ENCODE measurements around the gene B4GALNT4.
"Not testable (repeated sequence)": the region's sequence is repeated elsewhere in the genome, so short reads cannot be mapped to it uniquely, and the experiment has no call there.

B4GALNT4 gene

DNA sequence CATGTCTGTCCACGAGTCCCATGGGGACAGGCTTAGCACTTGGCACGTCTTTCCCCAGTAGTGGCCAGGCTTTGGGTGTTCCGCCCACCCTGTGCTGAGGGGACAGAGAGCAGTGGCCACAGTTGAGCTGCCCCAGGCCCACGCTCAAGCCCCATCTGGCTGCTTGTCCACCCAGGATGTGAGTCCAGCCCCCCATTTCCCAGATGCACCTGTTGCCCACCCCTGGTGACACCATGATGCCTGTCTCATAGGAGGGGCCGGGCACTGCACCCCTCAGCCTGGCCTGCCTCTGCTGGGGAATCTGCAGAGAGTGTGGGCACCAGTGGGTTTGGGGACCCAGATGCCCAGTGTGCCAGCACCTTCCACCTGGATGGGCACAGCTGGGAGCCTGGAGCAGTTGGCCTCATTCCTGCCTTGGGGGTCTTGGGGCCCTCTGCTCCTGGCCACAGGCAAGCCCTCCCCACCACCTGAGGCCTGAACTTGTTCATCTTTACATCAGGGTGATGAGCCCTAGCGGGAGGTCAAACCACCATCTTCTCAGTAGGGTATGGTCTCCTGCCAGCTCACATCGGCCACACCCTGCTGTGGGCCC, 39.8 kb downstream of the B4GALNT4 start:
- DNase-seq, result no peak

DNA sequence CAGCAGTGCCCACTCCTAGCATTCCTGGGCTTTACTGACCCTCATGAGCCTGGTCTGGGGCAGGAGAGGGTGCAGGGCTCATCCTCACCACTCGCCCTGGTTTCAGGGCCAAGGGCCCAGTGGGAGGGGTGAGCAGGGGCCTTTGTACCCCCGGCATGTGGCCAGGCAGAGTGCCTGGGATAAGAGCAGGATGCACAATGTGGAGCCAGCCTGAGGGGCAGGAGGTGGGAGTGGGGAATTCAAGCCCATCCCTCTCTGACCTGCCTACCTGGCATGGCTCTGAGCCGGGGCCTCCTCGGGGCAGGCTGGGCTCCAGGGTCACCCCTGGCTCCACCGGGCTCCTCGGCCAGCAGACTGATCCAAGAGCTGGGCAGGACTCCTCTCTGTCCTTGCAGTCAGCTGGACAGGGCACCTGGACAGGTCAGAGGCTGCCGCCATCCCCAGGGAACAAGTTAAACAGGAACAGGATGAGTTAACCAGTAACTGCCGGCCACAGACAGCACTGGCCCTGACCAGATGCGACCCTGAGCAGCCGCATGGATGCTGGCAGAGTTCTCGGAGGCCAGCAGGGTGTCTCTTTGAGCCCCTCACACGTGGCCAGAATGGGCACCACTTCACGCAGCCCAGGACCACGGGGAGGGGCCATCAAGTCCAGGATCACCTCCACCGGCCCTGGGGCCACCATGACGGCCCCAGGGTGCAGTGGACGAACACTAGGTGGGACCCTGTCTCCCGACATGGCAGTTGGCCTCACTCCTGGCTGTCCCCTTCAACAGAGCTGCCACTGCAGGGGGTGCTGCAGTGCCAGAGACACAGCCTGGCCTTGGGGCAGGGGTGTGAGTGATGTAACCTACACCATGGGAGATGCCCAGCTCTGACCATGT, 40.5 kb downstream of the B4GALNT4 start:
- no peak for DNase-seq

DNA sequence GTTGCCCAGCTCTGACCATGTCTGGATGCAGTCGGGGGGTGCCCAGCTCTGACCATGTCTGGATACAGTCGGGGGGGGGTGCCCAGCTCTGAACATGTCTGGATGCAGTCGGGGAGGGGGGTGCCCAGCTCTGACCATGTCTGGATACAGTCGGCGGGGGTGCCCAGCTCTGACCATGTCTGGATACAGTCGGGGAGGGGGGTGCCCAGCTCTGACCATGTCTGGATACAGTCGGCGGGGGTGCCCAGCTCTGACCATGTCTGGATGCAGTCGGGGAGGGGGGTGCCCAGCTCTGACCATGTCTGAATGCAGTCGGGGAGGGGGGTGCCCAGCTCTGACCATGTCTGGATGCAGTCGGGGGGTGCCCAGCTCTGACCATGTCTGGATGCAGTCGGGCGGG, 41.4 kb downstream of the B4GALNT4 start:
- not testable (repeated sequence) for DNase-seq

GRCh38 chr11:411520-411919, 42.2 kb downstream of the B4GALNT4 start:
- not testable (repeated sequence) for DNase-seq

DNA sequence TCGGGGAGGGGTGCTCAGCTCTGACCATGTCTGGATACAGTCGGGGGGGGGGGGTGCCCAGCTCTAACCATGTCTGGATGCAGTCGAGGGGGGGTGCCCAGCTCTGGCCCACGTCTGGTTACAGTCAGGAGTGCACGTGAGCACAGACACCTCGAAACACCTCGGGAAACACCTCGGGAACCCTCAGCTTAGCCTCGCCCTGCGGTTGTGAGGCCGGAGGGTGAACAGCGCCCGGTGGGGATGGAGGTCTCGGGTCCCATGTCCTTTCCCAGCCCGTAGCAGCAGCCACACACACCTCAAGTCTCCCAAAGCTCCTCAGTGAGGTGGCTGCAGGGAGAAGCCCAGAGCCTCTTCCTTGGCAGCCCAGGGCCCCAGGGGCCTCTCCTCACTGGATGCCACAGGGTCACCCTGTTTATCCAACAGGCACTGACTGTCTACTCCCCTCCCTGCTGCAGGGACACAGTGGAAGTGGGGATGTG, 43.4 kb downstream of the B4GALNT4 start:
- no peak for DNase-seq

DNA sequence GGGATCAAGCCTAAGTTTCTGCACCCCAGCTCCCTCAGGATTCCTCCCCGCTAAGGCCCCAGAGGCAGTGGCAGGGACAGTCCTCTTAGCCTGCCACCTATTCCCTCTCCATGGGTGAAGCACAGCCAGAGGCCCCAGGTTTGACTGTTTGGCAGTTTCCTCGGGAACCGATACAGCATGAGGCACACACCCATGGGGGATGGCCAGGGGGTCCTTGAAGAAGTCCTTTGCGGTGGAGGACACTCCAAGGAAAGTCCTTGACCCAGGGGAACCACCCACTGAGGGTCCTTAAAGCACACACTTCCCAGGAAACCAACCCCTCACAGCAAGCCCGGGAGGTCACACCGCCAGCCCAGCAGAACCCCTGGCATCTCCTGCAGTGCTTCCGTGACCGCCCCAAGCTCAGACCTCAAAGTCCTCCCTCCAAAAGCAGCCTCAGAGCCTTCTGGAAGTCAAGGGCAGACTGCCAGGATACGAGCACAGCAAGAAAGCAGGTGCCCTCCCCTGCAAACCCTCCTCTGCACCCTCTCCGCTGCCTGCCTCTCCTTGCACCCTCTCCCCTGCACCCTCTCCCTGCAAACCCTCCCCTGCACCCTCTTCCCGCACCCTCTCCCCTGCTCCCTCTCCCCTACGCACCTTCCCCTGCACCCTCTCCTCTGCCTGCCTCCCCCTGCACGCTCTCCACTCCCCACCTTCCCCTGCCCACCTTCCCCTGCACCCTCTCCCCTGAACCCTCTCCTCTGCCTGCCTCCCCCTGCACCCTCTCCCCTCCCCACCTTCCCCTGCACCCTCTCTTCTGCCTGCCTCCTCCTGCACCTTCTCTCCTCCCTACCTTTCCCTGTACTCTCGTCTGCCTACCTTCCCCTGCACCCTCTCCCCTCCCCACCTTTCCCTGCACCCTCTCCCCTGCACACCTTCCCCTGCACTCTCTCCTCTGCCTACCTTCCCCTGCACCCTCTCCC, 44.1 kb downstream of the B4GALNT4 start:
- peak; percentile 50 for DNase-seq

DNA sequence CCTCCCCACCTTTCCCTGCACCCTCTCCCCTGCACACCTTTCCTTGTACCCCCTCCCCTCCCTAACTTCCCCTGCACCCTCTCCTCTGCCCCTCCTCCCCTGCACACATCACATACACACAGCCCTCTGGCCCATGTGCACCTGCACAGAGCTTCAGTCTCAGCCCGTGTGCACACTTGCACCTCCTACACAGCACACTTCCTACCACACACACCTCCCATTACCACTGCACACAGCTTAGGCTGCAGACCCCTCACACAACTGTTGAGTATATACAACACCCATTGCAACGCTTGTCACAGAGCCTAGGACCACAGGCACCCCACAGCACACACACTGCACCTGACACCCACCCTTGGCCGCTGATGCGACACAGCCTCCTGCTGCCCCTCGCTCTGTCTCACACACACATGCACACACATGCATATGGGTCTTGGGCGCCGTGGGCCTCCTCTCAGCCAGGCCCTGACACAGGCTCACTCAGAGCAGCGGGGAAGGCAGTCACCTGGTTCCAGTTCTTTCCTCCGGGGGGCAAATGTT, 45.1 kb downstream of the B4GALNT4 start:
- DNase-seq, result peak; percentile 35

DNA sequence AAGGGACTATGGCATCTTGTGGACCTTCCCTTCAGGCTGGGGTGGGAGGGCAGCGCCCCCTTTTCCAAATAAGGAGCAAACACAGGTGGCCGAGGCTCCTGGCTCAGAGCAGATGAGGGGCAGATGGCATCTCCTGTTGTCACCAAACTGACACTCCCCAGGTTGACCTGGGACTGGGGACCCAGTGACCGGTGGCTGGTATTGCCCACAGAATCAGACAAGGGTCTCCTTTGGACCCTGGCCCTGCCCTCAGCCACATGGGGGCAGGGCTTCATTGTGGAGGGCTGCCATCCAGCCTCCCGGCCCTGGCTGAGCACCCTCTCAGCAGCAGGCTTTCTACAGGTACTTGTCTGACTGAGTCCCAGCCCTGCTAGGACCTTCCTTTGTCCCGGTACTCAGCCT, 46.3 kb downstream of the B4GALNT4 start:
- peak; percentile 42 for DNase-seq

DNA sequence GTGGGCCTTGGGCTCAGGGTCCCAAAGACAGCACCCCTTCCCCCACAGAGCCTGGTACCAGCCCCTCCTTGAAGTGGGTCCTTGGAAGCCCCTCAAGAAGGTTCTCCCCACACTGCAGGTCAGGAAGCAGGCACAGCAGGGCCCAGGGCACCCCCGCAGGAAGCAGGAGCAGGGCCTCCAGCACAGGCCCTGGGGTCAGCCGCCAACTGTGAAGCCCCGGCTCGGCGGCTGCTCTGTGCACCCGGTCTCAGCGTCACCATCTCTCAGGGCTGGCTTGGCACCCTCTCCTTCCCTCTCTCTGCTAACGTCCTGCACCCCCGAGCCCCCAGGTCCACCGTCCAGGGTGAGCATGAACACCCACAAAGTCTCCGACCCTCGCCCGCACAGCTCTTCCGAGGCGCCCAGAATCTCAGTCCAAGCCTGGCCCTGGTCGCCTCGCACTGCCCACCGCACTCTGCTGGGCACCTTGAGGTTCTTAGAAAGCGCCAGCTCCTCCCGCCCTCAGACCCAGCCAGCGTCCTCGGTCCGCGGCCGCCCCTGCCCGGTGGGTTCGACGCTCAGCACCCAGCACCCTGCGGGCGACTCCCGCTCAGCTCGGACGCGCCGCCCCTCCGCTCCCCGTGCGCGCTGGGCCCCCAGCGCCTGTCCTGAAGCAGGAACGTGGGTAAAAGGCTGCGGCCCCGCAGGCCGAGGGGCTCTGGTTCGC, 46.9 kb downstream of the B4GALNT4 start:
- DNase-seq, result peak; percentile 43

GRCh38 chr11:416757-417621, 47.7 kb downstream of the B4GALNT4 start:
- DNase-seq, result peak; percentile 71

DNA sequence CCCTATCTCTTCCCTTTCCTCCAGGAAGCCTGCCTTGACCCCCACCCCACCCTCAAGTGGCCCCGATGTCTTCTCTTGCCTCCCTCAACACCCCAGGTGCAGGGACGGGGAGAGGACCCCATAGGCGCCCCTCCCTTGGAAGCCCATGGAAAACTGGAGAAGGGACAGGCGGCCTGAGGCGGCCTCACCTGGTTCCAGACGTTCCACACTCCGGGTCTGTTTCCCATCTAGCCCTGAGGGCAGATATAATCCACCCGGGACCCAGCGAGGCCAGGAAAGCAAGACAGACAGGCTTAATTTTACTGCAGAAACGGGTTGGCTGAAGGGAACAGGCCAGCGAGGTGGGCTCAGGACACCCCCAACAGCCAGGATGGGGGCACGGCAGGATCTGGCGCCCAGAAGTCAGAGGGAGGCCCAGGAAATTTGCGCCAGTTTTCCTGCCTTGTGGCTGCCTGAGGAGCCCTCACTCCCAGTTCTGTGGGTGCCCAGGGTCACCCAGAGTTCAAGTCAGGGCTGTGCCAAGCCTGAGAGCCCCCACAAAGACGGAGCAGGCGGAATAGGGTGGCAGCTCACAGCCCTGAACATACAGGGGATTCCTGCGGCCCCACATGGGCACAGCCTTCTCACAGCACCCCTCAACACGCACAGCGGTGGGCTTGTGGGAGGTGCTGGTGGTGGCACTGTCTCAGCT, 48.5 kb downstream of the B4GALNT4 start:
- no peak for DNase-seq

DNA sequence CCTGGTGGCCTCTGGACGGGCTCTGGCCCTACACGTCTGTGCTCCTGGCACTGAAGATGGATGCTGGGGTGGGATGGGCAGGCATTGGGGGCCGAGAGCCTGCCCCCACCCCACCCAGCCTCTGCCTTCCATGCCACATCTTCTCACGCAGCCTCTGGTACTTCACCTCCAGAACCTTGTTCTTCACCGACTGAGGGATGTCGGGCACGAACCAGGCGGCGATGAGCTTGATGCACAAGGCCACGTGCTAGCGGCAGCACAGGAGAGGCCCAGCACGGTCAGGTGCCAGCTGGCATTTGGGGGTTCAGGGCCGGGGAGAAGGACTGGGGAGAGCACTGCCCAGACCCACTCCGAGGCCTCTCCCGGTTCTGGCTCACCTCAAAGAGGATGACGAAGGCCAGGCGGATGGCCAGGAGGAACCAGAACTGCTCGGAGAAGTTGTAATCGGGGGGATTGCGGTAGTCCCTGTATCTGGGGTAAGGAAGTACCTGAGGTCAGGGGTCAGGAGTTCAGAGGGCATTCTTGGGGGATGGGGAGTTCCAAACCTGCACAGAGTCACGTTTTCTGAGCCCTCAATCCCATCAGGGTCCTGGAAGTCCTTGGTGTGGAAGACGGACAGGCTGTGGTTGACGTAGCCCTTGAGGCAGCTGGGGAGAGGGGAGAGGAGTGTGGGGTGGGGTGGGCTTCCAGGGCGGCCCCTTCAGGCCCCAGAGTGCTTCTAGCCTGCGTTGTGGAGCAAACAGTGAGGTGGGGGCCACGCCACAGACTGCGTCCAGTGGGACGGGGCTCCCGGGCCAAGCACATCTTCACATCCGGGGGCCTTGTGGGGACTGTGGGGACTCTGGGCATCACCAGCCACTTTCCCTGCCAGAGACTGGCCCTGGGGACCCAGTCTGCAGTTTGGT, 49.3 kb downstream of the B4GALNT4 start:
- no peak for DNase-seq

GRCh38 chr11:419248-420005, 50.1 kb downstream of the B4GALNT4 start:
- DNase-seq, result no peak

DNA sequence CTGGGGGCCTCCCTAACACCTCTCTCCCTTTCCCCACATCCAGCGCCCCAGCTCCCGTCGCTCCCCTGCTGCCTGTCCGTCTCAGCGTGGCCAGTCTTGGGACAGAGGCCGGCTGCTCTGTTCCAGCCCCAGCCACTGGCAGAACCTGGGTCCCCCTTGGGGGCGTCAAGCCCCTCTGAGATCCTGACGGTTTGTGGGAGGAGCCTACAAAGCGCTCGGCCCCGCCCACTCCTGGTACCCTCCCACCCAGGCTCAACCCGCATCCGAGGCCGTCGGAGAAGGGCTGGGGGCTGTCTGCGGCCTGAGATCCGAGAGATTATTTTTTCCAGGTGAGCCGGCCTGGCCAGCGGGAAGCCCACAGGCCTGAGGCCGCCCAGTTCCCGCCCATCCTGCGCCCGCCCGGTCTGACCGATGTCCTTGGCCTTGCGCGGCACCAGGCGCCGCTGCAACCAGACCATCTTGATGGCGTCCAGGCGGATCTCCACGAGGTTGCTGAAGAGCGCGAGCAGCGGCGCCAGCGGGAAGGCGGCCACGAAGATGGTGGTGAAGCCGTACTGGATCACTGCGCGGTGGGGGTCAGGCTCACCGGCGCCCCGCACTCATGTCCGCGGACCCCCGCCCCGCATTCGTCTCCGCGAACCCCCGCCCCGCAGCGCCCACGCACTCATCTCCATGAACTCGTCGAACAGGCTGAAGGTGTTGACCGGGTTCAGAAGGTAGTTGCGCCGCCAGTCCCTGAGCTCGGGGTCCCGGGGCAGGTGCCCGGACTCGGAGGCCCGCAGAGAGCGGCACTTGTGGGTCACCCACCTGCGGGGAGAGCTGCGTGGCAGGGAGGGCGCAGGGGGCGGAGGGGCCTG, 51.0 kb downstream of the B4GALNT4 start:
- no peak for DNase-seq

DNA sequence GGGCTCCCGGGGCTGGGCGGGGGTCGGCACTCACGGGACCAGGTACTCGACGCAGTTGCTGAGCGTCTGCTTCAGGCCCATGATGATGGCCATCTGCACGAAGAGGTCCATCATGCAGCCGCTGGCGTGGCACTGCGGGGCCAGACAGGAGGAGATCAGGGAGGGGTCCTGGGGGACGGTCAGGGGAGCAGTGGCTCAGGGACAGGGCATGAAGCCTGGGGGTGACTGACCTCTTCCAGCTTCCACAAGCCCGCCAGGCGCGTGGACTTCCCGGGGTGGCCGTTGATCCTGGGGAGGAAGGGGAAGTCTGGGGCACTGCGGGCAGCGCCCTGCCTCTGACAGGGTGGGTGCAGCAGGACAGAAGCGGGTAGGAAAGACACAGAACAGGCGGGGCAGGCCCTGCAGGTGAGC, 51.6 kb downstream of the B4GALNT4 start:
- no peak for DNase-seq

GRCh38 chr11:422249-422656, 53.0 kb downstream of the B4GALNT4 start:
- DNase-seq, result no peak

DNA sequence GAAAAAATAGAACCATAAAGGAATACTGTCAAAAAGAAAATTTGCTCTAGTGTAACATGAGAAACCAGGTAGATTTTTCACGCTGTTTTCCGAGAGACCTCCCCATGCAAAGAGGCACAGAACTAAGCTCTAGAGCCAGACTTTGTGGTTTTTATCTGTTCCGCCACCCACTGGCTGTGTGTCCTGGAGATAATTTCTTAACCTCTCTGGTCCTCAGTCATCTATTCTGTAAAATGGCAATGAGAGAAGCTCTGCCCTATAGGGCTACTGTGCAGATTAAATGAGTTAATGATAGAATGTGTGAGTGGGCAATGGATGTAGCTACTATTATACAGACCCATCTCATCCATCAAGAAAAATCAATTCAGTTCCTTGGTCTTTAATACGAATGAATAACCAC, 54.9 kb downstream of the B4GALNT4 start:
- no peak for DNase-seq

DNA sequence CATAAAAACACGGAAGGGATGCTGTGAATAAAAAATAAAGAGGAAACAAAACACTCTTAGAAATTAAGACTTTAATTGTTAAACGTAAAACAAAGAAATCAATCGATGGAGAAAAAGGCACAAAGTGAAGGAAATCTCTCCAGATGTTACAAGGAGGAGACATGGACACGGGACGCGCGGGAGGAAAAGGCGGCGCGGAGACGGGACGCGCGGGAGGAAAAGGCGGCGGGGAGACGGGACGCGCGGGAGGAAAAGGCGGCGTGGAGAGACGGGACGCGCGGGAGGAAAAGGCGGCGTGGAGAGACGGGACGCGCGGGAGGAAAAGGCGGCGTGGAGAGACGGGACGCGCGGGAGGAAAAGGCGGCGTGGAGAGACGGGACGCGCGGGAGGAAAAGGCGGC, 55.5 kb downstream of the B4GALNT4 start:
- not testable (repeated sequence) for DNase-seq

Data from CD4-positive, alpha-beta T cell treated with Interleukin-17A for 4 hours (primary cell).